Tibial nerve (tissue), 4 donors: Measurements from ENCODE around the gene GPR87.

Experiments
- EP300 ChIP-seq, 2 donors: sonication (generic); formaldehyde crosslinking; IDR thresholded peaks; one replicate each; pipeline ENCODE4 v1.6.1; 2017; ENCODE audit warnings: antibody characterized with exemption in 2 of 2, mild to moderate bottlenecking in 1 of 2
- POLR2A ChIP-seq, 2 donors: fragments of 450-650 bp; IDR thresholded peaks; one replicate each; pipeline ENCODE4 v1.6.1; 2017; ENCODE audit warnings: antibody characterized with exemption in 2 of 2, mild to moderate bottlenecking in 2 of 2, moderate library complexity in 2 of 2
- TF ChIP-seq, protein P1 (sequence below), 5 experiments: fragments of 200-600 bp in 3 of 5; fragments of 450-650 bp in 2 of 5; sonication (generic) in 3 of 5; IDR thresholded peaks; one replicate each; pipeline ENCODE4 v1.5.1; 2016 to 2019; ENCODE audit warnings: antibody characterized with exemption in 5 of 5, mild to moderate bottlenecking in 3 of 5, moderate library complexity in 2 of 5

DNA sequence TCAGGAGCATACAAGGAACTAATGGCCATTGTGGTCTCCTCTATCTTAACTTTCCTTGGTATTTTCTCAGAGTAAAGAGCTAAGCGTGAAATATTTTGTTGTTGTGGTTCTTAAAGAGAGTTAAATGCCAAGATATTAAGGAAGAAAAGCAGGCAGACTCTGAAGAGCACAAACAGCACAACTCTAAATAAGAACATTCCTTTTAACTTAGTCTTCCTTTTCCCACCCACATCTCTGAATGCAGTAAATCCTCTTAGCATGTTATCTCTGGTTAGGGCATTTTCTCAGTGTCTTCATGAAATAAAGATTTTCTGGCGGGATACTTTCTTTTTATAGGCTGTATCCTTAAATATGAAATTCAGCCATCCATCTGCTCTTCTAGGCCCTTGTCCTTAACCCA, 1.5 kb downstream of the GPR87 start:
- TF ChIP-seq, protein P1, sequence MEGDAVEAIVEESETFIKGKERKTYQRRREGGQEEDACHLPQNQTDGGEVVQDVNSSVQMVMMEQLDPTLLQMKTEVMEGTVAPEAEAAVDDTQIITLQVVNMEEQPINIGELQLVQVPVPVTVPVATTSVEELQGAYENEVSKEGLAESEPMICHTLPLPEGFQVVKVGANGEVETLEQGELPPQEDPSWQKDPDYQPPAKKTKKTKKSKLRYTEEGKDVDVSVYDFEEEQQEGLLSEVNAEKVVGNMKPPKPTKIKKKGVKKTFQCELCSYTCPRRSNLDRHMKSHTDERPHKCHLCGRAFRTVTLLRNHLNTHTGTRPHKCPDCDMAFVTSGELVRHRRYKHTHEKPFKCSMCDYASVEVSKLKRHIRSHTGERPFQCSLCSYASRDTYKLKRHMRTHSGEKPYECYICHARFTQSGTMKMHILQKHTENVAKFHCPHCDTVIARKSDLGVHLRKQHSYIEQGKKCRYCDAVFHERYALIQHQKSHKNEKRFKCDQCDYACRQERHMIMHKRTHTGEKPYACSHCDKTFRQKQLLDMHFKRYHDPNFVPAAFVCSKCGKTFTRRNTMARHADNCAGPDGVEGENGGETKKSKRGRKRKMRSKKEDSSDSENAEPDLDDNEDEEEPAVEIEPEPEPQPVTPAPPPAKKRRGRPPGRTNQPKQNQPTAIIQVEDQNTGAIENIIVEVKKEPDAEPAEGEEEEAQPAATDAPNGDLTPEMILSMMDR (IDR thresholded peaks at IDR 0.05): no peak
- no peak for TF ChIP-seq POLR2A (IDR thresholded peaks at IDR 0.05)
- TF ChIP-seq EP300 (IDR thresholded peaks at IDR 0.05): no peak
